Coronary artery (tissue), 2 donors: ENCODE data around the gene MISP.
"Not testable (repeated sequence)": the region's sequence is repeated elsewhere in the genome, so short reads cannot be mapped to it uniquely, and the experiment has no call there.

Experiments used
- DNase-seq: peaks from one replicate; pipeline ENCODE4 v3.0.0-alpha.2; 2017; ENCODE audit warnings: low spot score
- H3K27ac ChIP-seq, 2 donors: fragments of 200-600 bp; sonication (generic); one replicate each; pipeline ENCODE4 v1.5.1; 2016 to 2019
- H3K4me3 ChIP-seq: fragments of 200-600 bp; sonication (generic); 2 replicates; pipeline ENCODE4 v1.5.1; 2016; ENCODE audit warnings: mild to moderate bottlenecking, moderate library complexity
- CTCF ChIP-seq: fragments of 200-600 bp; sonication (generic); IDR thresholded peaks from one replicate; pipeline ENCODE4 v1.5.1; 2019; ENCODE audit warnings: antibody characterized with exemption

The MISP gene

DNA sequence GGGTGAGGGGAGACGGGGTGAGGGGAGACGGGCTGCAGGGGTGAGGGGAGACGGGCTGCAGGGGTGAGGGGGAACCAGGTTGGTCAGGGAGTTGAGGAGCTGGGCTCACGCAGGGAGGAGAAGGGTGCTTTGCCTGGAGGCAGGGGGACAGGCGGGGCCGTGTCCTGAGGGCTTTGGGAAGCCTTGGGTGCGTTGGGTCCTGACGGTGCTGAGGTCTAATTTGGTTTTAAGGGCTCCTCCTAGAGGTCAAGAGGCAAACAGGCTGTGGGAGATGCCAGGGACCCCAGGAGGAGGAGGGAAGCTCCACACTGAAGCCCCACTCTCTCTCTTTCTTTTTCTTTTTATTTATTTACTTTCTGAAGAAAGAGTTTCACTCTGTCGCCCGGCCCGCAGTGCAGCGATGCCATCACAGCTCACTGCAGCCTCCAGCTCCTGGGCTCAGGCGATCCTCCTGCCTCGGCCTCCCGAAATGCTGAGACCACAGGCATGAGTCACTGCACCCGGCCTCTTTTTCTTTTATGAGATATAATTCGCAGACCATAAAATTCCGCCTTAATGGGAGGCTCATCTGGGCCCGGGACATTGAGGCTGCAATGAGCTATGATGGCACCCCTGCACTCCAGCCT is 9.3 kb upstream of the MISP start:
- no peak for DNase-seq
- no peak for TF ChIP-seq CTCF
- H3K27ac ChIP-seq, result no peak overlapping the region
- H3K4me3 ChIP-seq, result no peak overlapping the region

GRCh38 chr19:742540-743075 is 8.3 kb upstream of the MISP start:
- DNase-seq, result no peak
- no peak overlapping the region for H3K27ac ChIP-seq
- no peak overlapping the region for H3K4me3 ChIP-seq
- no peak for TF ChIP-seq CTCF

- TF ChIP-seq CTCF, result no peak
- no peak for DNase-seq
- Histone ChIP-seq H3K27ac (no peak overlapping the region), H3K4me3 (no peak overlapping the region)
Measured at GRCh38 chr19:743168-743687, 7.7 kb upstream of the MISP start.

GRCh38 chr19:745138-745537 is 5.8 kb upstream of the MISP start:
- not testable (repeated sequence) for DNase-seq, H3K4me3 ChIP-seq, H3K27ac ChIP-seq

GRCh38 chr19:746208-746819 is 4.6 kb upstream of the MISP start:
- no peak overlapping the region for H3K4me3 ChIP-seq
- no peak for DNase-seq
- TF ChIP-seq CTCF, result no peak
- no peak overlapping the region for H3K27ac ChIP-seq

DNA sequence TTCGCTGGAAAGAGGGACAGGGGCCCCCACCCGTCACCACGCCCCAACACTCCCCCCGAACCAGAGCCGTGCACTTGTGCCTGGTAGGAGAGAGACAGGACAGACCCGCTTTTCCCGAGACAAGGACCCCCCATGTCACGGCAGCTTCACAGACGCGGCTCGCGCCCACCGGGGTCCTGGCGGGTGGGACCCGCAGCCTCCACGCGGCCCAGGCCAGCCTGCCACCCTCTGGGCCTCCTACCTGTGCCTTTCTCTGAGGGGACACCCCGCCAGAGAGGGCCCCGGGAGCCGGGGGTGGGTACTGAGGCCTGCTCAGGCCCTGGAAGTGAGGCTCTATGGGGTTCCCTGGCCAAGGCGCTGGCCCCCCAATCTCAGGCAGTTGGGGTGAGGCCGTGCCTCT is 4.0 kb upstream of the MISP start:
- H3K4me3 ChIP-seq, result no peak overlapping the region
- no peak for TF ChIP-seq CTCF
- no peak overlapping the region for H3K27ac ChIP-seq
- no peak for DNase-seq

DNA sequence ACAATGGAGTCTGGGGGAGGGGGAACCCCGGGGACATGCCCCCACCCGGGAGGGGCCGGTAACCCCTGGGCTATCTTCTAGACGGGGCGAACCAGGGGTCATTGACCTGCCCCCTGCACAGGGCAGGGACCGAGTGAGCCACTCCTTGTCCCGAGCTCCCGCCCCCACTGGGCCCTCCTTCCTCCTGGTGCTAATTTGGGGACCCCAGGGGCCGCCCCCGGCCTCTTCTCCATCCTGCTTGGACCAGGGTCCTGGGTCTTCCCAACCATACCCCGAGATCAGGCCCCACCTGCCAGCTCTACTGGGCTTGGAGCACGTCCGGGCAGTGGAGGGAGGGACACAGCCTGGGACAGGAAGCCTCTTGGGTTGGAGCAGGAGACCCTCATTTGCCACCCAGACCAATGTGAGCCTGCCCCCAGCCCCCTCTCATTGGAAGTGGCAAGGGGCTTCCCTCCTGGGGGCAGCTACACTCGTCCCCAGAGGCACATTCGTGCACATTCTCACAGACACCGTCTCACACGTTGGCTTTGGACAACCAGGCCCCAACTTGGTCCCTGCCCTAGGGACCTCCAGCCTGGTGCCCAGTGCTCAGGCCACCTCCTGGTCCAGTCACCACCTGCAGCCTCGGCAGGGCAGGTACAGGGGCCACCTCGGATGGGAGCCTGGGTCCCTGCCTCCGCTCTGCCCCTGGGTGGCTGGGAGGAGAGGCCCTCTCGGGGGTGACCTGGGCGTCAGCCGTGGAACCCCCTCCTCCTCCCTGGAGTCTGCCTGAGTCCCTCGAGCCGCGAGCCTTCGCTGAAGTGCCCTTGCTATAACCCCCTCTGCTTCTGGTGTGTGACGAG is 3.3 kb upstream of the MISP start:
- Histone ChIP-seq H3K4me3 (no peak overlapping the region), H3K27ac (no peak overlapping the region)
- no peak for DNase-seq
- TF ChIP-seq CTCF, result no peak
